GM23338 (cell line): ENCODE measurements around the gene DLL1. TPM values are rescaled to one million over a fixed set of nuclear protein-coding genes. Genes with fewer than 3 reads are reported as not detected.

Experiments used
- ATAC-seq: fragments of 200-7000 bp; cut with Tn5 transposase; 3 replicates; pipeline ENCODE4 v1.9.1; 2020
- DNase-seq: peaks from one replicate; pipeline ENCODE4 v3.0.0-alpha.2; 2015; ENCODE audit warnings: low spot score
- H2AFZ ChIP-seq: fragments of 200-600 bp; sonication (generic); 2 replicates; pipeline ENCODE4 v1.8.0; 2016; ENCODE audit warnings: antibody characterized with exemption, mild to moderate bottlenecking, moderate library complexity
- H3F3A ChIP-seq: fragments of 200-600 bp; sonication (generic); replicated peaks from 2 replicates; pipeline ENCODE4 v1.8.0; 2017; ENCODE audit warnings: antibody characterized with exemption, mixed run types, low read depth
- H3K27ac ChIP-seq: fragments of 200-600 bp; sonication (generic); 2 replicates; pipeline ENCODE4 v1.6.1; 2016; ENCODE audit warnings: low read depth
- H3K27me3 ChIP-seq: fragments of 200-600 bp; sonication (generic); 2 replicates; pipeline ENCODE4 v1.8.0; 2016; ENCODE audit warnings: mild to moderate bottlenecking, mixed run types, moderate library complexity; ENCODE audit not compliant: insufficient read depth
- H3K36me3 ChIP-seq: fragments of 200-600 bp; sonication (generic); 2 replicates; pipeline ENCODE4 v1.8.0; 2016; ENCODE audit warnings: mild to moderate bottlenecking; ENCODE audit not compliant: insufficient read depth
- H3K4me1 ChIP-seq: fragments of 200-600 bp; sonication (generic); 2 replicates; pipeline ENCODE4 v1.8.0; 2016; ENCODE audit warnings: mild to moderate bottlenecking, moderate library complexity; ENCODE audit not compliant: insufficient read depth
- H3K4me2 ChIP-seq: fragments of 200-600 bp; sonication (generic); 2 replicates; pipeline ENCODE4 v1.7.1; 2017; ENCODE audit warnings: mixed run types
- H3K4me3 ChIP-seq: fragments of 200-600 bp; sonication (generic); 2 replicates; pipeline ENCODE4 v1.6.1; 2016; ENCODE audit warnings: mixed run types
- H3K79me2 ChIP-seq: fragments of 200-600 bp; sonication (generic); replicated peaks from 2 replicates; pipeline ENCODE4 v1.8.0; 2017; ENCODE audit warnings: mild to moderate bottlenecking; ENCODE audit not compliant: insufficient read depth
- H3K9me2 ChIP-seq: fragments of 200-600 bp; sonication (generic); 2 replicates; pipeline ENCODE4 v1.8.0; 2017; ENCODE audit not compliant: insufficient read depth
- H4K20me1 ChIP-seq: fragments of 200-600 bp; sonication (generic); replicated peaks from 2 replicates; pipeline ENCODE4 v1.8.0; 2017; ENCODE audit warnings: mild to moderate bottlenecking; ENCODE audit not compliant: insufficient read depth
- H3K27ac Mint-ChIP-seq: 2 replicates; pipeline ENCODE4 v1.8.0; 2020; ENCODE audit warnings: inconsistent platforms, mild to moderate bottlenecking, moderate library complexity, mixed read lengths
- H3K27me3 Mint-ChIP-seq: 3 replicates; pipeline ENCODE4 v1.8.0; 2022; ENCODE audit warnings: low read depth, mild to moderate bottlenecking, moderate library complexity, mixed read lengths, inconsistent platforms; ENCODE audit not compliant: insufficient read depth, poor library complexity
- H3K36me3 Mint-ChIP-seq: 3 replicates; pipeline ENCODE4 v1.8.0; 2021; ENCODE audit warnings: low read depth, mild to moderate bottlenecking, inconsistent platforms, moderate library complexity, mixed read lengths
- H3K4me1 Mint-ChIP-seq: 3 replicates; pipeline ENCODE4 v1.8.0; 2020; ENCODE audit warnings: mild to moderate bottlenecking, inconsistent platforms, mixed read lengths
- H3K4me3 Mint-ChIP-seq: 3 replicates; pipeline ENCODE4 v1.8.0; 2021; ENCODE audit warnings: moderate library complexity, mild to moderate bottlenecking, inconsistent platforms, mixed read lengths
- H3K9me3 Mint-ChIP-seq: 3 replicates; pipeline ENCODE4 v1.8.0; 2020; ENCODE audit warnings: moderate library complexity, mild to moderate bottlenecking, inconsistent platforms, mixed read lengths
- CREB1 ChIP-seq: fragments of 250-450 bp; sonication (Bioruptor Pico); IDR thresholded peaks from 2 replicates; pipeline ENCODE4 v1.5.0; 2020; ENCODE audit warnings: low read depth, mild to moderate bottlenecking, moderate library complexity
- EZH2 ChIP-seq: fragments of 200-600 bp; sonication (generic); IDR thresholded peaks from one replicate; pipeline ENCODE4 v1.8.0; 2017; ENCODE audit warnings: antibody characterized with exemption, mild to moderate bottlenecking, low read depth; ENCODE audit not compliant: unreplicated experiment
- NANOG ChIP-seq: IDR thresholded peaks from 2 replicates; pipeline ENCODE4 v1.6.1; 2016; ENCODE audit warnings: antibody characterized with exemption, borderline replicate concordance
- REST ChIP-seq: IDR thresholded peaks from one replicate; pipeline ENCODE4 v1.6.1; 2018; ENCODE audit warnings: antibody characterized with exemption; ENCODE audit not compliant: unreplicated experiment
- ZNF114 ChIP-seq: fragments of 250-450 bp; sonication (Bioruptor Pico); IDR thresholded peaks from 2 replicates; pipeline ENCODE4 v1.5.0; 2020; ENCODE audit warnings: mild to moderate bottlenecking, moderate library complexity
- ZNF331 ChIP-seq: fragments of 250-450 bp; sonication (Bioruptor Pico); IDR thresholded peaks from 2 replicates; pipeline ENCODE4 v1.5.0; 2020; ENCODE audit warnings: low read depth, mild to moderate bottlenecking, moderate library complexity
- ZNF462 ChIP-seq: fragments of 250-450 bp; sonication (Bioruptor Pico); IDR thresholded peaks from 2 replicates; pipeline ENCODE4 v1.5.0; 2020; ENCODE audit warnings: mild to moderate bottlenecking, moderate library complexity
- polyA plus RNA-seq: library from polyadenylated mRNA; unstranded; fragments of >200 nt; fragmentation: Nextera tagmentation; extraction: Ambion mirVana; gene quantifications from 2 replicates; pipeline ENCODE4 v1.2.1, GENCODE V29; 2016
- total RNA-seq: library from RNA; depleted of rRNA; stranded (reverse); fragments of >200 nt; shearing (Covaris generic); gene quantifications from 2 replicates; pipeline ENCODE4 v1.2.3, GENCODE V29; 2014

DLL1 gene
- total and polyA plus RNA-seq, 2 experiments from 2014 or later, result 2.2 to 4.6 TPM

- Mint-ChIP-seq H3K4me3 (no peak overlapping the region), H3K27ac (no peak overlapping the region), H3K9me3 (no peaks in the 10 kb centered on the region), H3K4me1 (no peaks in the 10 kb centered on the region), H3K27me3 (peaks cover 4% of the 10 kb centered on the region), H3K36me3 (no peaks in the 10 kb centered on the region; the same call in 2 of the 3 replicates)
- H2AFZ ChIP-seq, result no peak overlapping the region
- no peak overlapping the region for H3K27ac ChIP-seq
- no peak for ATAC-seq
- no peak for DNase-seq
- H4K20me1 ChIP-seq, result no peaks in the 10 kb centered on the region
- TF ChIP-seq REST (no peak), CREB1 (CRISPR knock-in tag) (no peak), EZH2 (no peak)
- no peak overlapping the region for H3K4me2 ChIP-seq
- H3K4me1 ChIP-seq, result no peaks in the 10 kb centered on the region
- H3K36me3 ChIP-seq, result no peaks in the 10 kb centered on the region
- H3F3A ChIP-seq, result no peaks in the 10 kb centered on the region
- no peak overlapping the region for H3K4me3 ChIP-seq
- H3K9me2 ChIP-seq, result no peaks in the 10 kb centered on the region
- no peaks in the 10 kb centered on the region for H3K27me3 ChIP-seq
- no peaks in the 10 kb centered on the region for H3K79me2 ChIP-seq
These were observed 37.0 kb downstream of the DLL1 start for GRCh38 chr6:170253910-170254269.

- no peak overlapping the region for H3K4me2 ChIP-seq
- no peaks in the 10 kb centered on the region; the same call in 2 of the 3 replicates for H3K36me3 Mint-ChIP-seq
- DNase-seq (no peak), ATAC-seq (no peak)
- H3K27ac ChIP-seq, result no peak overlapping the region
- no peaks in the 10 kb centered on the region for H4K20me1 ChIP-seq
- no peak overlapping the region for H3K4me3 ChIP-seq
- no peaks in the 10 kb centered on the region for H3K36me3 ChIP-seq
- no peaks in the 10 kb centered on the region for H3K9me3 Mint-ChIP-seq
- H3K9me2 ChIP-seq, result no peaks in the 10 kb centered on the region
- H3K79me2 ChIP-seq, result no peaks in the 10 kb centered on the region
- H3K4me3 Mint-ChIP-seq, result no peak overlapping the region
- no peaks in the 10 kb centered on the region for H3F3A ChIP-seq
- H3K4me1 ChIP-seq, result no peaks in the 10 kb centered on the region
- H3K27me3 Mint-ChIP-seq, result peaks cover 4% of the 10 kb centered on the region
- no peak overlapping the region for H3K27ac Mint-ChIP-seq
- H3K27me3 ChIP-seq, result no peaks in the 10 kb centered on the region
- H3K4me1 Mint-ChIP-seq, result peaks cover 3% of the 10 kb centered on the region; the same call in 1 of the 3 replicates
- H2AFZ ChIP-seq, result no peak overlapping the region
- TF ChIP-seq ZNF331 (CRISPR knock-in tag) (no peak), EZH2 (no peak), NANOG (no peak), REST (no peak), ZNF114 (CRISPR knock-in tag) (no peak), ZNF462 (CRISPR knock-in tag) (no peak)
These were observed 37.5 kb downstream of the DLL1 start for GRCh38 chr6:170253226-170253909.
